H1 (cell line): ENCODE results near the gene TNN. TPM values are rescaled to one million over a fixed set of nuclear protein-coding genes. Genes with fewer than 3 reads are reported as not detected.

Source experiments
- TAF7 ChIP-seq: optimal IDR thresholded peaks from 2 replicates; pipeline ENCODE3; 2011; ENCODE audit warnings: low read depth, mild to moderate bottlenecking, inconsistent platforms, low read length, moderate library complexity, borderline replicate concordance
- polyA plus RNA-seq, 7 experiments: library from polyadenylated mRNA; depleted of rRNA in 3 of 7; stranded (reverse) in 5 of 7; unstranded in 2 of 7; fragments of >200 nt in 5 of 7; fragments of 200-250 nt in 2 of 7; gene quantifications; 1 replicate in 5 of 7; 2 replicates in 1 of 7; 4 replicates in 1 of 7; pipeline versions ENCODE4 v1.2.1 to v1.2.3, GENCODE V29; 2011 to 2013; ENCODE audit warnings: missing spikeins in 2 of 7, mixed read lengths in 2 of 7
- total RNA-seq: library from RNA; stranded (reverse); fragmentation: NEBNext Ultra II Directional; extraction: Animal tissue kit (Norgen Biotek cat#: 25700); gene quantifications from 2 replicates; pipeline ENCODE4 v1.2.1, GENCODE V29; 2021

Gene TNN
- total and polyA plus RNA-seq, 2 of the 8 experiments (the other 6 are each of a cell fraction or from before 2014, with no cell fraction given) = 0.21 to 0.30 TPM

DNA sequence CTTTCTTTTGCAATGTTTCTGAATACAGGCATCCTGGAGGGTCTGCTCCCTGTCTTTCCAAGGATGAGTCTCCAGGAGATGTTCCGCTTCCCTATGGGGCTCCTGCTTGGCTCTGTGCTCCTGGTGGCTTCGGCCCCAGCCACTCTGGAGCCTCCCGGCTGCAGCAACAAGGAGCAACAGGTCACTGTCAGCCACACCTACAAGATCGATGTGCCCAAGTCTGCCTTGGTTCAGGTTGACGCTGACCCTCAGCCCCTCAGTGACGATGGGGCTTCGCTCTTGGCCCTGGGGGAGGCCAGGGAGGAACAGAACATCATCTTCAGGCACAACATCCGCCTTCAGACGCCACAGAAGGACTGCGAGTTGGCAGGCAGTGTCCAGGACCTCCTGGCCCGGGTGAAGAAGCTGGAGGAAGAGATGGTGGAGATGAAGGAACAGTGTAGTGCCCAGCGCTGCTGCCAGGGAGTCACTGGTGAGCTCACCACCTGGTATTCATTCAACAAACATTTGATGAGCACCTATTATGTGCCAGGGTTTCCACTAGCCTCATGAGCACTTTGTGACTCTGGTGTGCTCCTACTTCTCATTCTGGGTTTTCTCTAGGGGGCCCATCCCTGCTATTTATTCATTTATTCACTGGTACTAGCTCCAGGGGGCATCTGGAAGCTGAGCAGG is 9.9 kb downstream of the TNN start (continued):
- no peak for TF ChIP-seq TAF7
